ENCODE measurements around the gene SCNM1.
"Not testable (repeated sequence)": the region's sequence is repeated elsewhere in the genome, so short reads cannot be mapped to it uniquely, and the experiment has no call there.

Gene SCNM1

GRCh38 chr1:151193304-151193703 is 27.4 kb downstream of the SCNM1 start:
- no peak for DNase-seq (ENCODE audit: low spot score)

GRCh38 chr1:151193856-151194255 is 27.9 kb downstream of the SCNM1 start:
- no peak for DNase-seq (ENCODE audit: low spot score)

GRCh38 chr1:151194894-151195594 is 29.1 kb downstream of the SCNM1 start:
- DNase-seq (ENCODE audit: low spot score), result peak; percentile 27

DNA sequence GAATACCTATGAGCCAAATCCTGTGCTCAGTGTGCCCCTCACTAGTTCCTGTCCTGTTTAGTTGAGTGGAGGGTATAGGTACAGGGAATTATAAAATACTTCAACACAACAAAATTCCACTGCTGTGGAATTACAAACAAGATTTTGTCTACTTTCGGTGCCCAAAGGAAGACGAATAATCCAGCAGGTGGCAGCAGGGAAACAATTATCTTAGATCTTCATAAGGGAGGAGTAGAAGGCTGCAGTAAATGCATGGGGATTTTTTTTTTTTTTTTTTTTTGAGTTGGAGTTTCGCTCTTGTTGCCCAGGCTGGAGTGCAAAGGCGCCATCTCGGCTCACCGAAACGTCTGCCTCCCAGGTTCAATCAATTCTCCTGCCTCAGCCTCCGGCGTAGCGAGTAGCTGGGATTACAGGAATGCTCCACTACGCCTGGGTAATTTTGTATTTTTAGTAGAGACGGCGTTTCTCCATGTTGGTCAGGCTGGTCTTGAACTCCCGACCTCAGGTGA is 30.4 kb downstream of the SCNM1 start:
- peak; percentile 80 for DNase-seq (ENCODE audit: low spot score)

DNA sequence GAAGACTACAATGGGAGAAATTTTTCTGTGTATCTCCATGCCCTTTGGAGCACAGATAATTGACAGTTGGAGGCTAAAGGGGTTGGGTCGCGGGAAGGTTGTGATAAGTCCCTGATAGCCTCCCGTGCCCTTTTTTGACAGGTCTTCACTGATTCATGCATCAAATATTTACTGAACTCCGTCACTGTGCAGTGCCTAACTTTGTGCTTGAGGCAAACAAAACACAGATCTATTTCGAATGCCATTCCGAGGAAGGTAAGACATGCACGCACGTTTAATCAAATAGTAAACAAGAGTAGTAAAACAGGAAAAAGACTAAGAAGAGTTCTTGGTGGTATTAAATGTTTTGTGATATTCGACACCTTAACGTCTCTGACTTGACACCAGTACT is 31.9 kb downstream of the SCNM1 start:
- no peak for DNase-seq (ENCODE audit: low spot score)

DNA sequence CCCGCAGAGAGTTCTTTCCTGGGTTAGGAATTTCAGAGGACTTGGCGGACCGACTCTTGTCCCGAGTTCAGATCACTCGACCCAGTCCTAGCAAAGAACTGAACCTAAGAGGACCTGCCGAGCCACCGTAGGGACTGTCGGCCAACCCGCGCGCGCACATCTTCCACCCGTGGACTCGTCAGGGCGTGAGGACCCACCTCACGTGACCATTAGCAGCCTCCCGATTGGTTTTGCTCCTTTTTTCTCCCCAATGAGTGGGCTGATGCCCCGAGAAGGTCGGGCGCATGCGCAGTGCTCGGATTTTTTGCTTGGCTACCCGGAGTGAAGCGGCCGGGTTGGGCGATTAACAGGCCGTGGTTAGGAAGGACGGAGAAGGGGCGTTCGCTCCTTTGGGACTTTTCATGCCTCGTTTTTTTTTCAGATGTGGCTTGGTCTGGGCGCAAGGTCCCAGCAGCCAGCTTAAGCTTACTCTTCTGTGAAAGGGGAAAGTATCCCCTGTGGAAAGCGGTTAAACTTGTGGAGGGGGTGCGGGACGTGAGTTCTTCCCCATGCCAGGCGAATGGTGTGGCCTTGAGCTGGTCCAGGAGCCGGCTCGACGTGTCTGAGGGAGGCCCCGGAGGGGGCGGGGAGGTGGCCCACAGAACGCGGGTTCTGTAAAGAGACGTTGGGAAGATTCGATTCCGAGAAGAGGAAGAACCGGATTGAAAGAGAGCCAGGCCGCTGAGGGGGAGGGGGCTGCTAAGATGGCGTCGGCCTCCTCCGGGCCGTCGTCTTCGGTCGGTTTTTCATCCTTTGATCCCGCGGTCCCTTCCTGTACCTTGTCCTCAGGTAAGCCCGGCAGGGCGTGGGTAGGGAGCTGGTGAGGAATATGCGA is 32.5 kb downstream of the SCNM1 start, which contains the start of gene PIP5K1A:
PIP5K1A (plus strand) TSS at position 299 of the 874 bp plus-strand sequence; CDS start at position 744, 445 bp downstream.
- DNase-seq (ENCODE audit: low spot score), result peak; percentile 100

- DNase-seq (ENCODE audit: low spot score), result peak; percentile 30
These were observed 34.1 kb downstream of the SCNM1 start for GRCh38 chr1:151199873-151200581.

- not testable (repeated sequence) for DNase-seq (ENCODE audit: low spot score)
These were observed 39.5 kb downstream of the SCNM1 start for GRCh38 chr1:151205381-151205965.

DNA sequence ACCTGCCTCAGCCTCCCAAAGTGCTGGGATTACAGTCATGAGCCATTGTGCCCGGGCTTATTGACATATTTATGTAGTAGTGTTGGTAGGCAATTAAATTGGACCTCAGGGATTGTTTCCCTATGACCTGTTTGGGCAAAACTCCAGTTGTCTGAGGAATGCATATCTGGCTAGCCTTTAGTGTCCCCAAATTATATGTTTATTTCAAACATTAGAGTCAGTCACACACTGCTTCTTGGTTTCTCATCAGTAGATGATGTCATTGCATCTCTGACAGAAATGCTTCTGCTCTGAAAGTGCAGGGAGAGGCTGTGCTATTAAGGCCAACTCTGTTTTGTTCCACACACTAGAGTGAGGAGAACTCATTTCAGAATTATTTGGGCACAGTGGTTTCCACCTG is 44.9 kb downstream of the SCNM1 start:
- no peak for DNase-seq (ENCODE audit: low spot score)

- no peak for DNase-seq (ENCODE audit: low spot score)
These were observed 46.2 kb downstream of the SCNM1 start for GRCh38 chr1:151211972-151212705.

- no peak for DNase-seq (ENCODE audit: low spot score)
These were observed 47.6 kb downstream of the SCNM1 start for GRCh38 chr1:151213560-151213959.
